ENCODE measurements around the gene BRD1.

GRCh38 chr22:49829044-49829853, 1.6 kb upstream of the BRD1 start:
- no peak for TF ChIP-seq CTCF (IDR thresholded peaks at IDR 0.05)
- no peak for TF ChIP-seq POLR2A (IDR thresholded peaks at IDR 0.05)
- no peak for TF ChIP-seq EP300 (IDR thresholded peaks at IDR 0.05)
